HG02678 (cell line): ENCODE measurements around the gene BTG2.
"Not testable (repeated sequence)": the region's sequence is repeated elsewhere in the genome, so short reads cannot be mapped to it uniquely, and the experiment has no call there.

Experiments
- ATAC-seq: cut with Tn5 transposase; IDR thresholded peaks from one replicate; pipeline ENCODE4 v1.9.1; 2021; ENCODE audit warnings: mild to moderate bottlenecking, moderate library complexity; ENCODE audit not compliant: unreplicated experiment

BTG2 gene

GRCh38 chr1:203314025-203314759 lies 8.9 kb downstream of the BTG2 start:
- ATAC-seq: not testable (repeated sequence)

GRCh38 chr1:203316626-203317093 lies 11.3 kb downstream of the BTG2 start:
- no peak for ATAC-seq

DNA sequence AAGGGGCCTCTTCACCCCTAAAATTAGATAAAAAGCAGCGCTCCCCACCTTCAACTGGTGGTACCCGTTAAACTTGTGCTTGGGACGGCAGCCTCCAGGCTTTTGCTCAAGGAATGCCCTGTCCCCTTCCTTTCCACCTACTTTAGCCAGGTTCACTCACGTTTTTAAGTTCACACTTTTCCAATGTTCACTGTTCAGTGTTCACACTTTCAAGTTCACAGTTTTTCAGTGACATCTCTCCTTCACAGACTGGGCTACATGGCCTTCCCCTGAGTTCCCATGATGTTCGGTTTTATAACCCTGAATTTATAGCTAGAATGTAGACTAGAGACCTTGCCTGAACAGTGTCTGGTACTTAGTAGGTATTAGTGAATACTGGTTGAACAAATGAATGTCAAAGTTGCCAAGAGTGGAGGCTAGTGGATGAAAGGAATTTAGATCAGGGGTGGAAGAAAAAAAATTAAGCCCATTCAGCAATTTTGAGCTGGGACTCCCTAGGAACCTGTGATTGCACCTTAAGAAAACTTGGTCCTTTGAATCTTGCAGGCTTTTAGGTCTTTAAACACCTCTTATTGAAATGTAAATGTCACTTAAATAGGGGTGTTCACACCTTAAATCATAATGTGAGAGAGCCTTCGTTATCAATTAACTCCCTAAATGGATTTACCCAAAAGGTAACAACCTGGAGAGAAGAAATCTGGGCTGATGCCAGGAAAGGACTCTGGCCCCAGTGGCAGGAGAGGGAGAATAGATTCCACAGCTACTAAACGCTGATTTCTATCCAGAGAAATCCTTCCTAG lies 12.3 kb downstream of the BTG2 start:
- ATAC-seq: no peak

- ATAC-seq: no peak
Observed at GRCh38 chr1:203318229-203318517, 12.9 kb downstream of the BTG2 start.

DNA sequence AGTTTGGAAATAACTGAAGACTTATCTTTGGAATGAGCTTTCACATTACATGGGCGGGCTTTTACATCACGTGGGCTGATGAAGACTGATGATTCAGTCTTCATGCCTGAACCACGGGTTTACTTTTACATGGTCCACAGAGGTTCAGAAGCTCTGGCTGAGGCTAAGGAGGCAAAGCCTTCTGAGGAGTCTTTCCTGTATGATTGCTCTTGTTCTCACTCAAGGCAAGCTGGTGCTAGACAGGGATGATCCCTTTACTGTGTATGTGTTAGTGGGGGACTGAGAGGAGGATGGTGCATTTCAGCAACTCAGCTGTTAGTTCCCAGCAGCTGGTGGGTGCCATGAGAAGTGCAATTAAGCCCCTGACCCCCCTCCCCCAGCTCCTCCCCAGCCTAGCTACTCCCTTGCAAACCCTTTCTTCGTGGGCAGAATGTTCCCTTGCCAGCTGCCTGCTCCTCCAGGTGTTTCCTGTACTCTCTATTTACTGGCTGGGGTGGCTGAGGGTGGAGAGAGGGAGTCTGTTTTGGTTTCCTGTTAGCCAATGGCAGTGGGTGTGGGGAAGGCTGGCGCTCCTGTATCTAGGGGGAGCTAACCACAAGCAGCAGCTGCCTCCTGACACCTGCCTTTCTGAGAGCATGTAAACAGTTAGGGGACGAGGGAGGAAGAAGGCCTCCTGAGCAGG lies 15.4 kb downstream of the BTG2 start:
- ATAC-seq: peak; percentile 71

GRCh38 chr1:203321273-203322052 lies 16.1 kb downstream of the BTG2 start:
- ATAC-seq: no peak

- no peak for ATAC-seq
Observed at GRCh38 chr1:203322500-203323179, 17.3 kb downstream of the BTG2 start.

GRCh38 chr1:203323587-203323986 lies 18.3 kb downstream of the BTG2 start:
- ATAC-seq: no peak

- no peak for ATAC-seq
Observed at GRCh38 chr1:203324105-203325025, 19.0 kb downstream of the BTG2 start.

- peak; percentile 26 for ATAC-seq
Observed at GRCh38 chr1:203325026-203325417, 19.7 kb downstream of the BTG2 start.

DNA sequence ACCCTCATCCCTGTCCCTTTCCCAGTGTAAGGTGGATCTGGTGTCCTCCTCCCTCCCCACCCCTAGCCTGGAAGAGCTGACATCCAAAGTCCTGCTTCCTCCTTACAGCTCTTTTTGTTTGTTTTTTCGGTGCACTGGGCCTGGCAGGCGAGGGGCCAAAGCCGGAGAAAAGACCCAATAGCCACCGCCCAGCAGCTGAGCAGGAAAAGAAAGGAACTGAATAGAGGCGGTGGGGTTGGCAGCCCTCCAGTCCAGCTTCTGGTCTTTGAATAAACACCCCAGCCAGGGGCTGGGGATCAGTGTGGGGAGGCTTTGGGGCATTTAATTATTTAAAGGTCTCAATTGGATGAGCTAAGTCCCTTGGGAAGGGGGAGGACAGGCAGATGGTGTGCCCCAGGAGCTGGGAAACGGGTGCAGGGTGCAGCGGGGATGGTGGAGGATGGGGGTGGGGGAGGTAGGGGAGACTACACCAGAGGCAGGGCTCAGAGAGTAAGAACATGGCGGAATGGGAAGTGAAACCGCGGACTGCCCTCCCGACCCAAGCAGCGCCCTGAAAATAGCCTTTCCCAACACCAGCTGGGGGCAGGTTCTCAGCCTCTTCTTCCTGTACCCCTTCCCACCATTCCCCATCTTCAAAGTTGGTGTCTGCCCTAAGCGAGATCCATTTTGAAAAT lies 20.2 kb downstream of the BTG2 start:
- no peak for ATAC-seq

DNA sequence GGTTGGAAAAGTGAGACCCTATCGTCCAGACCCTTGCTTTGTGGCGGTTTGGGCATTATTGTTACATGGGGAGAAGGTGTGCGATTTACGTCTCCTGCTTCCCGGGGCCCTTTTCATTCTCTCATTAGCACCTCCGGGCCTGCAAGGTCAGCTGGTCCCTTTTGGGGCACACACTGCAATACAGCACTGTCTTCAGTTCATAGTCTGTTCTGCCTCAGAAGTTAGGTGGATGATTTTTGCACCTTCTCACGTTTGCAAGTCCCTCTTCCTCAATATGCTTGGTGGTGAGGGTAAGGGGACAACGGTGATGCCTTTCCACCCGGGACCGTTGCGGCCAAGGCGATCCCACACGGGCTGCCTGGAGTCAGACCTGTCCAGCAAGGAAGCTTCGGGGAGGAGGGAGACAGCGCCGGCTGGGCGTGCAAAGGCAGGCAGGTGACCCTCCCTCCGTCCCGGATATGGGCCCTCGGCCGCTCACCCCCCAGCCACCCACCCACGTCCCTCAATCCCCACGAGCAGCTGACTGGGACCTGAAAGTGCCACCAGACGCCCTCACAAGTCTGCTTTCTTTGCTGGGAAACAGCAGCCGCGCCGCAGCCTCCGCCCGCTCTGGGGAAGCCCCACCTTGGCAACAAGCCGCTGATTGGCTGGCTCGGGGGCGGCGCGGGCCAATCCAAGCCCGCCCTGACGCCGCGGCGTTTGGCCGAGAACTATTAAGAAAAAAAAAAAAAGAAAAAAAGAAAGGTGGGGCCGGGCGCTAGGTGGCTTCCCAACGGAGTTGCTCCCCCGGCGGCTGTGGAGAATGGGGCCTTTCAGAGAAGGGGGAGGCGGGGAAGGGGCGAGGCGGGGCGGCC lies 21.7 kb downstream of the BTG2 start:
- ATAC-seq: peak; percentile 69

DNA sequence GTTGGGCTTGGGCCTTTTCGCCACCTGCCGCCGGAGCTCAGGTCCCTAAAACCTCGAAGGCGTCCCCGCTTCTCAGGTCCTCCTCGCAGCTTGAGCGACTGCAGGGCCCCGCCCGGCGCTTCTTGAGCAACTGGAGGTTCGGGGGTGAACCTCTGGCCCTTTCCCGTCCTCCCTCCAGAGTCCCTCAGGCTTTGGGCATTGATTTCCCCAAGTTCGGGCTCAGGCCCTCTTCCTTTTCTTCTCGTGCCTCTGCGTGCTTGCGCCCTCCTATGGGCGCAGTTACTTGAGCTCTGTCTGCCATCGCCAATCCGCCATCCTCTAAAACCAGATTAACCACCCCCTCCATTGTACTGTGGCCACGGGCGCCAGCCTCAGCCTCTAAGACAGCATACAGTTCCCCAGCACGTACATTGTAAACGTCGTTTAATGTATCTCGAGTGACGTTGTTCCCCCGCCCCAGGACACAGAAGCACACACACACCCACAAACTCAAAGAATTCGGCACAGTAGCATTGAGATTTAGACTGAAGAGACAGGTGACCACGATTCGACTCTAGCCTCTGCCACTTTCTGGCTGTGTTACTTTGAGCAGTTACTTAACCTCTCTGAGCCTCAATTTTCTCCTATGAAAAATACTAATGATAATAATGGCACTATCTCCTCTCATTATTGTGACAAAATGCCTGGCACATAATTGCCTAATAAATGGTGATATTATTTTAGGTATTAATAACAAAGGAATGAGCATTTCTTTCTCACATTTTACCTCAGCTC lies 22.6 kb downstream of the BTG2 start:
- ATAC-seq: peak; percentile 29

- ATAC-seq: no peak
Observed at GRCh38 chr1:203328714-203329122, 23.4 kb downstream of the BTG2 start.

DNA sequence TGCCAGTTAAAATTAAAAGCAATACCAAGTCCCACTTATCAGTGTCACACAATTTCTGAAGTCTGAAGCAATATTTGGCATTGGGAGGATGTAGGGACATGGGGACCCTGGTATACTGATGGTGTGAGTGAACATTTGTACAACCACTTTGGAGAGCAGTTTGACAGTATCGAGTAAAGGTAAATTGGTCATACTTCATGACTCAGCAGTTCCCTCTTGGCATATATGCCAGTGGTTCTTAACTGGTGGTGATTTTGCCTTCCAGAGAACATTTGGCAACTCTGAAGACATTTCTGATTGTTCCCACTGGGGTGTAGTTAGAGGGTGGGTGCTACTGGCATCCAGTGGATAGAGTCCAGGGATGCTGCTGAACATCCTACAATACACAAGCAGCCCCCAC lies 25.9 kb downstream of the BTG2 start:
- ATAC-seq: no peak

DNA sequence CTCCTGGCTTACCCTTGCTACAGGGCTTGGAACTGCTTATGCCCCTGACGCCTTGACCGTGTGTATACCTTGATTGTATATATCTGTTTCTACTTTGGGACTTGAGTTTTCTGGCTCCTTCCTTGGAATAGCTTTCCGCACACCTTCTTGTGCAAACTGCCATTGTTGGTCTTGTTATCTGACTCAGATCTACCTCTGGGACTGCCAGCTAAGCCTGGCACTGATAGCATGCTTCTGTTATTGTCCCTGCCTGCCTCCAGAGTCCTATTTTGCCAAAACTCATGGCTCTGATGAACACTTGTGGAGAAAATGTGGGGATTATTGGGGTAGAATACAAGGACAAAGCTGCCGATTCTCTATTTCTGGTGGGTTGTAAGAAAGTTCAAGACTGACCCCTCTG lies 30.2 kb downstream of the BTG2 start:
- no peak for ATAC-seq

DNA sequence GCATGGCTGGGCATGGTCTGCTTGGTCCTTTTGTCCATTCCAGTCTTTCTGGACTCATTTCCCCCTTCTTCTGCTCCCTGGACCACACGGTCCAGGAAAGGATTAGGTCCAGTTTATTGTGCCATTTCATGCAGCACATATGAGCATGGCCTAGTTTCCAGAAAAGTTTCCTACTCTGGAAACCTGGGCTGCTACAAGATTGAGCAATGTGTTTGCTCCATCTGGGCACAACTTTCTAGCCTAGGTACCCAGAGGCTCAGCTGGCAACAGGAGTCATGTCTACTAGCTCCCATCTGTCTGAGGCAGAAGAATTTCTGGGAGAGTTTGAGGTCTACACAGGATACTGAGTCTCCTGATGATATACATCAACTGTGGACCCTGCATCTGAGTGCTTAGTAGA lies 30.8 kb downstream of the BTG2 start:
- no peak for ATAC-seq
